ENCODE results near the gene PTPRM.

Gene PTPRM

GRCh38 chr18:7617738-7618422 is 50.8 kb downstream of the PTPRM start:
- TF ChIP-seq ZNF274 (IDR thresholded peaks at IDR 0.05; ENCODE audit: low read depth, low read length): no peak
- TF ChIP-seq SUZ12 (IDR thresholded peaks at IDR 0.05; ENCODE audit: extremely low read depth, insufficient read depth, insufficient read length): no peak
- no peak for TF ChIP-seq YY1 (IDR thresholded peaks at IDR 0.05; ENCODE audit: insufficient read depth, insufficient read length)
- no peaks in the 10 kb centered on the region for H3K27me3 ChIP-seq (ENCODE audit: insufficient read depth, insufficient read length)
- H3K9ac ChIP-seq (ENCODE audit: insufficient read length, low read depth): no peak overlapping the region
- no peaks in the 10 kb centered on the region for H3K4me1 ChIP-seq (ENCODE audit: insufficient read depth, insufficient read length)
- no peaks in the 10 kb centered on the region for H3K36me3 ChIP-seq (ENCODE audit: insufficient read depth, insufficient read length, low read length)
- H3K9me3 ChIP-seq (ENCODE audit: insufficient read depth, low read length): no peaks in the 10 kb centered on the region
- no peak for DNase-seq (ENCODE audit: low read depth, low spot score)
- no peak overlapping the region for H3K4me3 ChIP-seq (ENCODE audit: insufficient read length, low read depth)

GRCh38 chr18:7618891-7619442 is 51.9 kb downstream of the PTPRM start:
- DNase-seq (ENCODE audit: low read depth, low spot score): no peak
- no peaks in the 10 kb centered on the region for H3K4me1 ChIP-seq (ENCODE audit: insufficient read depth, insufficient read length)
- H3K4me3 ChIP-seq (ENCODE audit: insufficient read length, low read depth): no peak overlapping the region
- no peaks in the 10 kb centered on the region for H3K9me3 ChIP-seq (ENCODE audit: insufficient read depth, low read length)
- no peaks in the 10 kb centered on the region for H3K27me3 ChIP-seq (ENCODE audit: insufficient read depth, insufficient read length)
- no peaks in the 10 kb centered on the region for H3K36me3 ChIP-seq (ENCODE audit: insufficient read depth, insufficient read length, low read length)
- TF ChIP-seq ZNF274 (IDR thresholded peaks at IDR 0.05; ENCODE audit: low read depth, low read length): no peak
- TF ChIP-seq YY1 (IDR thresholded peaks at IDR 0.05; ENCODE audit: insufficient read depth, insufficient read length): no peak
- no peak for TF ChIP-seq SUZ12 (IDR thresholded peaks at IDR 0.05; ENCODE audit: extremely low read depth, insufficient read depth, insufficient read length)
- H3K9ac ChIP-seq (ENCODE audit: insufficient read length, low read depth): no peak overlapping the region

GRCh38 chr18:7619676-7620075 is 52.6 kb downstream of the PTPRM start:
- DNase-seq (ENCODE audit: low read depth, low spot score): no peak
- H3K9ac ChIP-seq (ENCODE audit: insufficient read length, low read depth): no peak overlapping the region
- H3K4me1 ChIP-seq (ENCODE audit: insufficient read depth, insufficient read length): no peaks in the 10 kb centered on the region
- H3K27me3 ChIP-seq (ENCODE audit: insufficient read depth, insufficient read length): no peaks in the 10 kb centered on the region
- TF ChIP-seq YY1 (IDR thresholded peaks at IDR 0.05; ENCODE audit: insufficient read depth, insufficient read length) (no peak), SUZ12 (IDR thresholded peaks at IDR 0.05; ENCODE audit: extremely low read depth, insufficient read depth, insufficient read length) (no peak), ZNF274 (IDR thresholded peaks at IDR 0.05; ENCODE audit: low read depth, low read length) (no peak)
- H3K36me3 ChIP-seq (ENCODE audit: insufficient read depth, insufficient read length, low read length): no peaks in the 10 kb centered on the region
- no peaks in the 10 kb centered on the region for H3K9me3 ChIP-seq (ENCODE audit: insufficient read depth, low read length)
- no peak overlapping the region for H3K4me3 ChIP-seq (ENCODE audit: insufficient read length, low read depth)

GRCh38 chr18:7622721-7623120 is 55.6 kb downstream of the PTPRM start:
- H3K4me1 ChIP-seq (ENCODE audit: insufficient read depth, insufficient read length): no peaks in the 10 kb centered on the region
- no peaks in the 10 kb centered on the region for H3K27me3 ChIP-seq (ENCODE audit: insufficient read depth, insufficient read length)
- DNase-seq (ENCODE audit: low read depth, low spot score): no peak
- H3K9ac ChIP-seq (ENCODE audit: insufficient read length, low read depth): no peak overlapping the region
- H3K36me3 ChIP-seq (ENCODE audit: insufficient read depth, insufficient read length, low read length): no peaks in the 10 kb centered on the region
- no peak overlapping the region for H3K4me3 ChIP-seq (ENCODE audit: insufficient read length, low read depth)
- TF ChIP-seq YY1 (IDR thresholded peaks at IDR 0.05; ENCODE audit: insufficient read depth, insufficient read length) (no peak), ZNF274 (IDR thresholded peaks at IDR 0.05; ENCODE audit: low read depth, low read length) (no peak), SUZ12 (IDR thresholded peaks at IDR 0.05; ENCODE audit: extremely low read depth, insufficient read depth, insufficient read length) (no peak)
- no peaks in the 10 kb centered on the region for H3K9me3 ChIP-seq (ENCODE audit: insufficient read depth, low read length)

- Histone ChIP-seq H3K9me3 (ENCODE audit: insufficient read depth, low read length) (no peaks in the 10 kb centered on the region), H3K9ac (ENCODE audit: insufficient read length, low read depth) (no peak overlapping the region), H3K4me3 (ENCODE audit: insufficient read length, low read depth) (no peak overlapping the region), H3K4me1 (ENCODE audit: insufficient read depth, insufficient read length) (no peaks in the 10 kb centered on the region), H3K36me3 (ENCODE audit: insufficient read depth, insufficient read length, low read length) (no peaks in the 10 kb centered on the region), H3K27me3 (ENCODE audit: insufficient read depth, insufficient read length) (no peaks in the 10 kb centered on the region)
- TF ChIP-seq SUZ12 (IDR thresholded peaks at IDR 0.05; ENCODE audit: extremely low read depth, insufficient read depth, insufficient read length) (no peak), YY1 (IDR thresholded peaks at IDR 0.05; ENCODE audit: insufficient read depth, insufficient read length) (no peak), ZNF274 (IDR thresholded peaks at IDR 0.05; ENCODE audit: low read depth, low read length) (no peak)
- DNase-seq (ENCODE audit: low read depth, low spot score): no peak
These were observed 56.6 kb downstream of the PTPRM start for GRCh38 chr18:7623681-7624080.

- no peak for TF ChIP-seq SUZ12 (IDR thresholded peaks at IDR 0.05; ENCODE audit: extremely low read depth, insufficient read depth, insufficient read length)
- no peak for TF ChIP-seq YY1 (IDR thresholded peaks at IDR 0.05; ENCODE audit: insufficient read depth, insufficient read length)
- TF ChIP-seq ZNF274 (IDR thresholded peaks at IDR 0.05; ENCODE audit: low read depth, low read length): no peak
- Histone ChIP-seq H3K4me1 (ENCODE audit: insufficient read depth, insufficient read length) (no peaks in the 10 kb centered on the region), H3K27me3 (ENCODE audit: insufficient read depth, insufficient read length) (no peaks in the 10 kb centered on the region), H3K4me3 (ENCODE audit: insufficient read length, low read depth) (no peak overlapping the region), H3K9ac (ENCODE audit: insufficient read length, low read depth) (no peak overlapping the region), H3K36me3 (ENCODE audit: insufficient read depth, insufficient read length, low read length) (no peaks in the 10 kb centered on the region), H3K9me3 (ENCODE audit: insufficient read depth, low read length) (no peaks in the 10 kb centered on the region)
- DNase-seq (ENCODE audit: low read depth, low spot score): no peak
These were observed 57.6 kb downstream of the PTPRM start for GRCh38 chr18:7624697-7625096.

- Histone ChIP-seq H3K27me3 (ENCODE audit: insufficient read depth, insufficient read length) (no peaks in the 10 kb centered on the region), H3K9ac (ENCODE audit: insufficient read length, low read depth) (no peak overlapping the region), H3K4me1 (ENCODE audit: insufficient read depth, insufficient read length) (no peaks in the 10 kb centered on the region), H3K9me3 (ENCODE audit: insufficient read depth, low read length) (no peaks in the 10 kb centered on the region), H3K4me3 (ENCODE audit: insufficient read length, low read depth) (no peak overlapping the region), H3K36me3 (ENCODE audit: insufficient read depth, insufficient read length, low read length) (no peaks in the 10 kb centered on the region)
- no peak for DNase-seq (ENCODE audit: low read depth, low spot score)
- no peak for TF ChIP-seq SUZ12 (IDR thresholded peaks at IDR 0.05; ENCODE audit: extremely low read depth, insufficient read depth, insufficient read length)
- TF ChIP-seq YY1 (IDR thresholded peaks at IDR 0.05; ENCODE audit: insufficient read depth, insufficient read length): no peak
- TF ChIP-seq ZNF274 (IDR thresholded peaks at IDR 0.05; ENCODE audit: low read depth, low read length): no peak
These were observed 59.2 kb downstream of the PTPRM start for GRCh38 chr18:7626175-7626921.
